ENCODE measurements around the gene CITED2. TPM values are rescaled to one million over a fixed set of nuclear protein-coding genes. Genes with fewer than 3 reads are reported as not detected.
"Not testable (repeated sequence)": the region's sequence is repeated elsewhere in the genome, so short reads cannot be mapped to it uniquely, and the experiment has no call there.

Gene CITED2
- total RNA-seq, 1 donor from 2014 or later: 22.5 TPM

GRCh38 chr6:139416146-139416545, 41.7 kb upstream of the CITED2 start:
- Mint-ChIP-seq H3K9me3 (no peaks in the 10 kb centered on the region), H3K4me1 (no peaks in the 10 kb centered on the region), H3K36me3 (ENCODE audit: low read depth) (no peaks in the 10 kb centered on the region), H3K27me3 (no peaks in the 10 kb centered on the region), H3K4me3 (no peak overlapping the region), H3K27ac (no peak overlapping the region)
- ChIA-PET CTCF (no interaction called here), POLR2A (no interaction called here)
- no peak for DNase-seq
- no peak for ATAC-seq (ENCODE audit: low read depth)
- TF ChIP-seq, protein P1, sequence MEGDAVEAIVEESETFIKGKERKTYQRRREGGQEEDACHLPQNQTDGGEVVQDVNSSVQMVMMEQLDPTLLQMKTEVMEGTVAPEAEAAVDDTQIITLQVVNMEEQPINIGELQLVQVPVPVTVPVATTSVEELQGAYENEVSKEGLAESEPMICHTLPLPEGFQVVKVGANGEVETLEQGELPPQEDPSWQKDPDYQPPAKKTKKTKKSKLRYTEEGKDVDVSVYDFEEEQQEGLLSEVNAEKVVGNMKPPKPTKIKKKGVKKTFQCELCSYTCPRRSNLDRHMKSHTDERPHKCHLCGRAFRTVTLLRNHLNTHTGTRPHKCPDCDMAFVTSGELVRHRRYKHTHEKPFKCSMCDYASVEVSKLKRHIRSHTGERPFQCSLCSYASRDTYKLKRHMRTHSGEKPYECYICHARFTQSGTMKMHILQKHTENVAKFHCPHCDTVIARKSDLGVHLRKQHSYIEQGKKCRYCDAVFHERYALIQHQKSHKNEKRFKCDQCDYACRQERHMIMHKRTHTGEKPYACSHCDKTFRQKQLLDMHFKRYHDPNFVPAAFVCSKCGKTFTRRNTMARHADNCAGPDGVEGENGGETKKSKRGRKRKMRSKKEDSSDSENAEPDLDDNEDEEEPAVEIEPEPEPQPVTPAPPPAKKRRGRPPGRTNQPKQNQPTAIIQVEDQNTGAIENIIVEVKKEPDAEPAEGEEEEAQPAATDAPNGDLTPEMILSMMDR (IDR thresholded peaks at IDR 0.05): no peak
- intact Hi-C loops (cut with micrococcal nuclease): no loop called here

GRCh38 chr6:139415365-139415764, 40.9 kb upstream of the CITED2 start:
- ChIA-PET CTCF (no interaction called here), POLR2A (no interaction called here)
- no peak for ATAC-seq (ENCODE audit: low read depth)
- no peaks in the 10 kb centered on the region for H3K9me3 Mint-ChIP-seq
- TF ChIP-seq, protein P1 (IDR thresholded peaks at IDR 0.05): no peak
- no peaks in the 10 kb centered on the region for H3K4me1 Mint-ChIP-seq
- H3K27me3 Mint-ChIP-seq: no peaks in the 10 kb centered on the region
- no peak overlapping the region for H3K4me3 Mint-ChIP-seq
- intact Hi-C loops (cut with micrococcal nuclease): no loop called here
- H3K27ac Mint-ChIP-seq: no peak overlapping the region
- H3K36me3 Mint-ChIP-seq (ENCODE audit: low read depth): no peaks in the 10 kb centered on the region
- DNase-seq: no peak

- POLR2A ChIA-PET; intact Hi-C loops (cut with micrococcal nuclease); DNase-seq; CTCF ChIA-PET; H3K9me3 Mint-ChIP-seq; H3K27me3 Mint-ChIP-seq; H3K36me3 Mint-ChIP-seq (ENCODE audit: low read depth); H3K4me1 Mint-ChIP-seq; H3K4me3 Mint-ChIP-seq; H3K27ac Mint-ChIP-seq; ATAC-seq (ENCODE audit: low read depth): not testable (repeated sequence)
These were observed 37.7 kb upstream of the CITED2 start for GRCh38 chr6:139412103-139412502.

DNA sequence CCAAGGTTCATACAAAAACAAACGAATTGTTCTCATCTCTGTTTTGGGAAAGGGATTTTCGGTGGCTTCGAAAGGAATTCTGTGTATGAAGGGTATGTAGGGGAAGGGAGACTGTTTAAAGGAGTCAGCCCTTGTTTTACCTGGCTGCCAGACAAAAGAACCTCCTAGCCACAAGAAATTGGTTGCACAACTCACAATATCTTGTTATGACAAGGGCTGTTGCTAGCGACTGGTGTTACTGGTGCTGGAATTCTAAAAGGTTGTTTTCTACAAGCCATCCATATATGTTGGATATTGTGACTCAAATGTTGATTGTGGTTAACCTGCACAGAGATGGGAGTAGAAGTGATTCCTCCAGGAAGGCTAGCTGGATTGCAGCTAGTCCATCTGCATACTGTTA, 34.6 kb upstream of the CITED2 start:
- DNase-seq (no peak), ATAC-seq (ENCODE audit: low read depth) (no peak)
- Mint-ChIP-seq H3K4me3 (no peak overlapping the region), H3K36me3 (ENCODE audit: low read depth) (no peaks in the 10 kb centered on the region), H3K9me3 (no peaks in the 10 kb centered on the region), H3K27me3 (no peaks in the 10 kb centered on the region), H3K27ac (no peak overlapping the region), H3K4me1 (no peaks in the 10 kb centered on the region)
- TF ChIP-seq, protein P1 (IDR thresholded peaks at IDR 0.05): no peak
- intact Hi-C loops (cut with micrococcal nuclease): no loop called here
- CTCF ChIA-PET: no interaction called here
- POLR2A ChIA-PET: no interaction called here

DNA sequence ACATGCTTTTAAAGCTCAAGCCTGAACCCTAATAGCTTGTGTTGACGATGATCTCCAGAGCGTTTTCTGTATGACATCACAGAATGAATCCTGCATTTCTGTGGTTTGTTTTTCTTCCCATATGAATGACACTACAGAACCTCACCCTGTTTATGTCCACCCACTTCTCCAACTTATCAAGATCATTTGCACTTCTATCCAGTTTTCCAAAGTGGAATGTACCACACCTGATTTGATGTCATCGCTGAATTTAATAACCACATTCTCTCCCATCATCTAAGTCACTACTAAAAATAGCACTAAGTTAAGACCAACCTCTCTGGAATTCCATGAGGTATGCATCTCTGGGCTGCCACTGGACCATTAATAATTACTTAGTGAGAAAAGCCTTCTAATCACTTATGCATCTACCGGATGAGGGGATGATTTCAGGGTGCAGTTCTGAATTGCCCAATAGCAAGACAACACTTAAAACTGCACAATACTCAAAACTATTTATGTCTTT, 33.3 kb upstream of the CITED2 start:
- TF ChIP-seq, protein P1 (IDR thresholded peaks at IDR 0.05): no peak

More for the DNA sequence above, 33.3 kb upstream of the CITED2 start:
- H3K36me3 Mint-ChIP-seq (ENCODE audit: low read depth): no peaks in the 10 kb centered on the region
- POLR2A ChIA-PET: no interaction called here
- no peak overlapping the region for H3K27ac Mint-ChIP-seq
- intact Hi-C loops (cut with micrococcal nuclease): no loop called here
- H3K4me3 Mint-ChIP-seq: no peak overlapping the region
- ATAC-seq (ENCODE audit: low read depth) (no peak), DNase-seq (no peak)
- H3K9me3 Mint-ChIP-seq: no peaks in the 10 kb centered on the region
- CTCF ChIA-PET: no interaction called here
- no peaks in the 10 kb centered on the region for H3K27me3 Mint-ChIP-seq
- H3K4me1 Mint-ChIP-seq: no peaks in the 10 kb centered on the region

Data from activated B cell treated with CpG ODN at 0.5 μM for 24 hours (primary cell).